Activated CD8-positive, alpha-beta memory T cell treated with anti-CD3 and anti-CD28 coated beads for 36 hours (primary cell): ENCODE measurements around the gene LCN15. TPM values are rescaled to one million over a fixed set of nuclear protein-coding genes. Genes with fewer than 3 reads are reported as not detected.
"Not testable (repeated sequence)": the region's sequence is repeated elsewhere in the genome, so short reads cannot be mapped to it uniquely, and the experiment has no call there.

Experiments used
- CTCF ChIA-PET: fragments of 350-600 bp; sonication (Branson Sonifier 250); formaldehyde crosslinking; loops from one replicate; lab custom pipeline; 2021; ENCODE audit warnings: antibody characterized with exemption; lab: Charles Lee
- POLR2A ChIA-PET: fragments of 350-600 bp; sonication (Branson Sonifier 250); formaldehyde crosslinking; loops from one replicate; lab custom pipeline; 2021; ENCODE audit warnings: antibody characterized with exemption; lab: Charles Lee
- total RNA-seq, 2 experiments: library from RNA; stranded (reverse); gene quantifications; one replicate each; pipeline ENCODE4 v1.2.3, GENCODE V29; 2021

The LCN15 gene
- total RNA-seq, 2 experiments from 2014 or later, result not detected

DNA sequence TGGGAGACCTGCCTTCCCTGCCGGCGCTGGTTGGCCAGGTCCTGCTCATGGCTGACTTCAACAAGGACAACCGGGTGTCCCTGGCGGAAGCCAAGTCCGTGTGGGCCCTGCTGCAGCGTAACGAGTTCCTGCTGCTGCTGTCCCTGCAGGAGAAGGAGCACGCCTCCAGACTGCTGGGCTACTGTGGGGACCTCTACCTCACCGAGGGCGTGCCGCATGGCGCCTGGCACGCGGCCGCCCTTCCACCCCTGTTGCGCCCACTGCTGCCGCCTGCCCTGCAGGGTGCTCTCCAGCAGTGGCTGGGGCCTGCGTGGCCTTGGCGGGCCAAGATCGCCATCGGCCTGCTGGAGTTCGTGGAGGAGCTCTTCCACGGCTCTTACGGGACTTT lies 41.4 kb downstream of the LCN15 start:
- ChIA-PET CTCF (interaction anchor here (1.0 to 1.4 kb wide), 2 partner anchors 13 to 36 kb away, joined by 3 read pairs; no protein-coding TSS in a partner anchor), POLR2A (no interaction called here)

DNA sequence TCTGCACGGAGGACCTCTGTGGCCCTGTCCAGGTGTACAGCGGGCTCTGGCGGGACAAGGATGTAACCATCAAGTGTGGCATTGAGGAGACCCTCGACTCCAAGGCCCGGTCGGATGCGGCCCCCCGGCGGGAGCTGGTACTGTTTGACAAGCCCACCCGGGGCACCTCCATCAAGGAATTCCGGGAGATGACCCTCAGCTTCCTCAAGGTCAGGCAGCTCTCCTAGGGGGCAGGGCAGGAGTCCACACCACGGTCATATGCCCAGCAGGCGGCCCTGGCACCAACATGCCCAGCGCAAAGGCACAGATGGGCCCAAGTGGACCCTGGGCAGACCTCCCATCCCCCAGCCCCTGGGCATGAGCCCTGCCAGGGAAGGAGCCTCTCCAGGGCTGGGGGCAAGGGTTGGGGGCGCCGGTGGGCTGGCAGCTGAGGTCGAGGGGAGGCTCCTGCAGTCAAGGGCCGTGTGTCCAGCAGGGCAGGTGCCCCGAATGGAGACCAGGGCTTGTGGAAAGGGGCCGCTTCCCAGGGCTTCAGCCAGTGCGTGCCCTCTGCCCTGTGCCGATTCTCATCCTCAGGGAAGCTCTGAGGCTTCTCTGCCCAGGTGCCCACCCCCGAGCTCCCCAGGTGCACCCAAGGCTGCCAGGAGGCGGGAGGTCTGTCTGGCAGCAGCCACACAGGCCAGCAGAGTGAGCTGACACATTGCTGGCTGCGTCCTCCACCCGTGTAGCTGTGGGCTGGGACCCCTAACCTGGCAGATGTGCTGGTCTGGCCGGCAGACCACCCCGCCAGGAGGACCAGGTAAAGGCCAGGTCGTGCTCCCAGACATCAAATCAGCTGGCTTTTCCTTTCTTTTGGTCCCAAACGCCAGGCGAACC lies 42.0 kb downstream of the LCN15 start:
- ChIA-PET POLR2A (interaction anchor here (0.9 kb wide), 1 partner anchor 50 kb away, joined by 3 read pairs; no protein-coding TSS in a partner anchor), CTCF (interaction anchor here (1.0 kb wide), 1 partner anchor 237 kb away, joined by 3 read pairs; no protein-coding TSS in a partner anchor)

DNA sequence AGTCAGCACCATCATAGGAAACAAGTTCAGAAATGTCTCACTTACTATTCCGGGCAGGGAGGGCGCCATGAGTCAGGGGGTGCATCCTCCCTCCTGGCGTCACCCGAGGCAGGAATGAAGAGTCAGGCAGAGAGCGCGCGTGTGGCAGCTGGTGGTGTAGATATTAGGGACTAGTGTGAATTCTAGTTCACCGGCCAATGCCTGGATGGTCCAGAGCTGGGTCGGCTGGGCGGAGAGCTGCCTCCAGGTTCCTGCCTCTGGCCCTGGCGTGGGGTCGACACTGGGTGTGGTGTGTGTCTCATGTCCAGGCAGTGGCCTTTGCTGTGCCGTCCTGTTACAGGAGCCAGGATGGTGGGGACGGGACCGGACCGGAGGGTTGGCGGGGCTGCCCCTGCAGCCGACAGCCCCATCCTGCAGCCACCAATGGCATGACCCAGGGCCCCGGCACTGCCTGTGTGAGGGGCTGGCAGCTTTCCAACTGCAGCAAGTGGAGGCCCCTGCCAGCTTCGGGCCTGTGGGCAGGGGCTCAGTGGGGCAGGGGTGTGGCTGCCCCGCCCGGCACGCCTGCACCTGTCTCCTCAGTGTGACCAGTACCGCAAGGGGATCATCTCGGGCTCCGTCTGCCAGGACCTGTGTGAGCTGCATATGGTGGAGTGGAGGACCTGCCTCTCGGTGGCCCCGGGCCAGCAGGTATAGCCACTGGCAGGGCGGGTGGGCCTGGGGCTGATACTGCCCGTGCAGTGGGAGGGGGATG lies 42.8 kb downstream of the LCN15 start:
- ChIA-PET CTCF (interaction anchor here (1.0 kb wide), 2 partner anchors 10 to 236 kb away, joined by 3 read pairs; no protein-coding TSS in a partner anchor), POLR2A (interaction anchor here (0.6 to 0.9 kb wide), 2 partner anchors 21 to 50 kb away, joined by 3 to 4 read pairs; no protein-coding TSS in a partner anchor)

DNA sequence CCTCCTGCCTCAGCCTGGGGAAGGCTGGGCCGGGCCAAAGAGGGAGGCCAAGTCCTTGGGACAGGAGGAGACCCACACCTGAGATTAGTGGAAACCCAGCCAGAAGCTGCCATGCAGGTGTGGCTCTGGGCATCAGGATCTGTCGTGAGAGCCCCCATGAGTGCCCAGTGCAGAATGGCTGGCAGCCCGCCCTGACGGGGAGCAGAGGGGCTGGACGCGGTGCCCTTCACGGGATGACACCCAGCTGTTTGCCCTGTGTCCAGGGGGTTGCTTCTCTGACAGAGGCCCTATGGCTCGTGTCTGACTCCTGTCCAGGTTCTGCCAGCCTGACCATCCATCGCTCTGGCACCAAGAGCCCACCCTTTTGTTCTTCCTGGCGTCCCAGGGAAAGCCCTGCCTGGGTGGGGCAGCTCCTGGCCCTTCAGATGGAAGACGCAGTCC lies 43.4 kb downstream of the LCN15 start:
- ChIA-PET POLR2A (interaction anchor here (0.6 kb wide), 1 partner anchor 20 kb away, joined by 4 read pairs; no protein-coding TSS in a partner anchor), CTCF (interaction anchor here (1.0 kb wide), 2 partner anchors 9 to 15 kb away, joined by 3 read pairs; no protein-coding TSS in a partner anchor)

DNA sequence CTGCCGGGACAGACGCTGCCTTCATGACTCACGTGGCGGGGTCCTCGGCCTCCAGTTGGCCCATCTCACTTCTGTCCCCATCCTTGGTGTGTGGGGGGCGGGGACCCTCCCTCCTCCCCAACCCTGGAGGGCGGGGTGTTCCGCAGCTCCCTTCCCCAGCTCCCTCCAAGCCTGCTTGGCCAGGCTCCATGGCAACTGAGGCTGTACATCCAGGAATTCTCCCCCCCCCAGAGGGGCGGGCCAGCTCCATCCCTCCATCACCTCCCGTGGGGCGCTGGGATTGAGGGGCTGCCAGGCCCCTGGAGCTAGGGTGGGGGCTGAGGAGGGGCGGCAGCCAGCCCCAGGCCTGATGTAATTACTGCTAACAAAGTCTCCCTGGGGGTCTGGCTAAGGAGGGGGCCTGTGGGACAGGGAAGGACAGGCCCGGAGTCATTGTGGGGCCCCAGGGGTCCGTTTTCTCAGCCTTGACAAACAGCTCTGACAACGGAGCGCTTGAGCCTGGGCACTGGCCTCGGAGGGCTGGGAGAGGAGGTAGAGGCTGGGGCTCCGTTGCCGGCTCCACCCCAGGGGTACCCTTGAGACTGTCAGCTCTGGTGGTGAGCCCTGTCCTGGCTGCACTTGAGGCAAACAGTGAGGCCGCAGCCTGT lies 43.9 kb downstream of the LCN15 start:
- POLR2A ChIA-PET, result interaction anchor here (0.6 kb wide), 1 partner anchor 20 kb away, joined by 4 read pairs; no protein-coding TSS in a partner anchor
- CTCF ChIA-PET, result interaction anchor here (1.0 kb wide), 1 partner anchor 15 kb away, joined by 3 read pairs; no protein-coding TSS in a partner anchor

DNA sequence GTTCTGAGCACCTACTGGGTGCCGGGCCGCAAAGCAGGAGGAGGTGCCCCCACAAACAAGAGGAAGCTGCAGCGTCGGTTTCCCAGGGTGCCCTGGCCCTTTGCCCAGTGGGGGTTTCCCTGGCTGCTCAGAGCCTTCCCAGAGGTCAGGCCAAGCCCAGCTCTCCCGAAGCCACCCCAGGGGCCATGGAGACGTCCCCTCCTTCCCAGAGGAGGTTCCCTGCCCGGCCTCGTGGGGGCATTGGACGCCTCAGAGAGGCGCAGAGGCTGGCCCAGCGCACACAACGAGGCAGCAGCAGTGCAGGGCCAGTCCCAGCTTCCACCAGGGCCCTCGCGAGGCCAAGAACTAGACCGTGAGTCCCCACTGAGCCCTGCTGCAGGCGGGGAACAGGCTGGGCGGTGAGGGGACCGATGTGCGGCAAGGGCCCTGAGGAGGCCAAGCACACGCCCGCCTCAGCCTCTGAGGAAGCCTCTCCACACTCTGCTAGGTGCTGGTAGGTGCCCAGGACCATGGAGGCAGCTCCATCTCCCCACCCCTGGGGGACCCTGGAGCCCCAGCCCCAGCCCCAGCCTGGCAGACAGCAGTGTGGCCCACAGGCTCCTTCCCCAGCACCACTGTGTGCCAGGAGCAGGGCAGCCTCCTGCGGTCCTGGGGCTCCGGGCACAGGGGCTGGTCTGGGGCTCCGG lies 45.0 kb downstream of the LCN15 start:
- POLR2A ChIA-PET, result interaction anchor here (0.5 kb wide), 1 partner anchor 340 kb away, joined by 6 read pairs; no protein-coding TSS in a partner anchor

DNA sequence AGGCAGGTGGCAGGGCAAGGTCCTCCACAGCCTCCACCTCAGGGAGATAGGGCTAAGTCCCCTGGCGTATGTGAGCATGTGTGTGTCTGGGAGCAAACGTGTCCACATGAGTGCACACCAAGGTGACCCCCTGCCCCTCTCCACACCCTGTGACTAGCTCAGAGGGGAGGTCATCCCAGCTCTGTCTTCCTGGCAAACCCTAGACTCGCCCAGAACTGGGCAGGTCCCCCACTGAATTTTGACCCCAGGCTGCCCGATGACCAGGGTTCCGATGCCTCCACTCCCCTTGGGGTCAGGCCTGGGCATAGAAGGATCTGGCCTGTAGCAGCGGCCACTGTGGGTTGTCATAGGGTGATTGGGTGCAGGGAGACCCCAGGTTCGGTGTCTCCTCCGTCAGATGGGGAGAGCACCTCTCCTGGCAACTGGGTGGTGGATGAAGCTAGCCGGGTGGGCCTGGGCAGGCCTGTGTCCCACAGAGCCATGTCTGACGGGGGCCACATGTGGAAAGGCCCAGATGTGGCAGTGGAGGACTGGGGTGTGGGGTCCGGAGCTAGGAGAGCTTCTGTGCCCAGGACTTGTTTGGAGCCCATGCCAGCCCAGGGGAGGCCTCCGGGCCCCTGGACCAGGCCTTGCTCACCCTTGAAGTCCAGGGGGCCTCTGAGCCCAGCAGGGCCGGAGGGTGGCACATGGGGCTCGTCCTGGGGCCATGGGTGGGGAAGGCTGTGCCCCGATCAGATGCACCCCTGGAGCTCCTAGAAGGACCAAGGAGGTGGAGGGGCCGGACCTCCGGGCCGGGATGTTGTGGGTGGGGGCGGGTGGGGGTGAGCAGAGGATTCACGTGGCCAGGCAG lies 45.7 kb downstream of the LCN15 start:
- POLR2A ChIA-PET, result no interaction called here
- CTCF ChIA-PET, result interaction anchor here (1.3 kb wide), 1 partner anchor 39 kb away, joined by 3 read pairs; no protein-coding TSS in a partner anchor

More for the DNA sequence above, 45.0 kb downstream of the LCN15 start:
- CTCF ChIA-PET, result no interaction called here

DNA sequence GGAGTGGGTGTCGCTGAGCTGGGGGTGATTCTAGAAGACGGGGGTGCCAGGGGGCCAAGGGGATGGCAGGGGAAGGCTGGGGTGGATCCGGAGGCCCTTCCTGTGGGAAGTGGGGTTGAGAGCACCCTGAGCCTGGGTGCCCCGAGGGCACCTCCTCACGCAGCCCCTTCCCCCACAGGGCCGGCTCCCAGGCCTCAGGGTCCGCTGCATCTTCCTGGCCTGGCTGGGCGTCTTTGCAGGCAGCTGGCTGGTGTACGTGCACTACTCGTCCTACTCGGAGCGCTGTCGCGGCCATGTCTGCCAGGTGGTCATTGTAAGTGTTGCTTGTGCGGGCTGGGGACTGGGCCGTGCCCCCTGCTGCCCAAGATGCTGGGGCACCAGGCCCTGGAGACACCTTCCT lies 46.9 kb downstream of the LCN15 start:
- ChIA-PET POLR2A (interaction anchor here (0.5 kb wide), 1 partner anchor 10 kb away, joined by 3 read pairs; no protein-coding TSS in a partner anchor), CTCF (interaction anchor here (0.7 to 1.3 kb wide), 2 partner anchors 27 to 40 kb away, joined by 3 read pairs; no protein-coding TSS in a partner anchor)

DNA sequence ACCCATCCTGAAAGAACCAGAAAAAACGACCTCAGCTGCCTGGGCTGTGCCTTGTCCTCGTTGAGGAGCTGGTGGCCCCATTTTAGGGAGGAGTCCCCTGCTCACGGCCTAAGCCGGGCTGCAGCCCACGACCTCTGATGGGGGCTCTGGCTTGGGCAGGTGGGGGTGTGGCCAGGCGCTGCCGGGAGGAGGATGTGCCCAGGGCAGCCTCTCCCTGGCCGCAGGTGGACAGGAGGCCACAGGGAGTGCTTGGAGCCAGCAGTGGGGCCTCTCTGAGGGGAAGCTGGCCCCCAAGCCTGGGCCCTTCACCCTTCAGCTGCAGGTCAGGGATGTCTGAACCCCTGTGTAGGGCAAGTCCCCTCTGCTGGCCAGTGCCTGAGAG lies 49.4 kb downstream of the LCN15 start:
- CTCF ChIA-PET, result interaction anchor here (1.3 kb wide), 1 partner anchor 11 kb away, joined by 3 read pairs; no protein-coding TSS in a partner anchor
- POLR2A ChIA-PET, result interaction anchor here (1.3 kb wide), 1 partner anchor 14 kb away, joined by 3 read pairs; no protein-coding TSS in a partner anchor

DNA sequence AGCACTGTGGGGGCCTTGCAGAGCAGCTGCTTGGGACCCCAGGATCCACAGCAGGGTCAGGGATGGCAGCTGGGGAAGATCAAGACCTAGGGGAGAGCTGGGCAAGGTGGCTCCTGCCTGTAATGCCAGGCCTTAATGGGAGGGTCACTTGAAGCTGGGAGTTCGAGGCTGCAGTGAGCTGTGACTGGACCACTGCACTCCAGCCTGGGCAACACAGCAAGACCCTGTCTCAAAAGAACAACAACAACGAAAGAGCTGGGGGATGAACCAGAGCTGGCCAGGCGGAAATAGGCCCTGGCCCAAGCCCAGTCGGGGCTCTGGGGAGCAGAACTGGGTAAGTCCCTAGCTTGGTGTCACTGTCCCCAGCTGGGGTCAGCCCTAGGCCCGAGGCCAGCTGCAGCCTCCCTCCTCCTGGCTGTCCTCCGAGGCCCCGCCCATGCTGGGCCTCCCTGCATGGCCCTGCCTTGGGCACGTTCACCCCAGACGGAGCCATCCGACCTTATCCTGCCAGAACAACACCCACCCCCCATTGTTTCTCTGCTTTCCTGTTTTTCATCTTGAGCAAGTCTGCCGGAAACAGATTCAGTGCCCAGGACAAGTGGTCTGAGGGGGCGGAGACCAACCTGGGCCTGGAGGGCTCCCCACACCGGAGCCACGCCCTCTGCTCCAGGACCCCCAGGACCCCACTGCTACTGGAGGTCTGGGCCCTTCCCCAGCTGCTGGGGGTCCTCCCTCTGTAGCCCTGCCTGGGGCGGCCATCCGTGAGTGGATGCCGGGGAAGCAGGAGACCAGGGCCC lies 50.0 kb downstream of the LCN15 start:
- ChIA-PET POLR2A (interaction anchor here (1.3 kb wide), 1 partner anchor 14 kb away, joined by 3 read pairs; no protein-coding TSS in a partner anchor), CTCF (interaction anchor here (1.0 kb wide), 1 partner anchor 81 kb away, joined by 3 read pairs; no protein-coding TSS in a partner anchor)

DNA sequence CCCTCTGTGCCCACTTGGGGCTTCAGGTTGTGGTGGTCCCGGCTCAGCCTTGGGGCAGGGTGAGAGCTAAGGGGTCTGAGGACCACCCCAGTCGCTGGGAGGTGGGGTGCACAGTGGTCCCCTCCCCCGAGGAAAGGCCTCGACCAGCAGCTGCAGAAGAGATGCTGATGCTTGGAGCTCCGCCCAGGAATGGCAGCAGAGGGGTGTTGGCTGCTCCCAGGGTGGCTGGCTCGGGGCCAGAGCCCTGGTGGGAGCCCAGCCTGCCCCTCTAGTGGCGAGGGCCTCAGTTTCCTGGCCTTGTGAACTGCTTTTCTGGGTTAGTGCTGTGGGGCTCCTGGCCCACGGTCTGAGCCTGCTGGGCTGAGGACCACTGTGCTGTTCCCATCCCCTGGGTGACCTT lies 50.8 kb downstream of the LCN15 start:
- ChIA-PET POLR2A (interaction anchor here (1.3 kb wide), 1 partner anchor 15 kb away, joined by 3 read pairs; no protein-coding TSS in a partner anchor), CTCF (interaction anchor here (1.0 kb wide), 1 partner anchor 80 kb away, joined by 3 read pairs; no protein-coding TSS in a partner anchor)

DNA sequence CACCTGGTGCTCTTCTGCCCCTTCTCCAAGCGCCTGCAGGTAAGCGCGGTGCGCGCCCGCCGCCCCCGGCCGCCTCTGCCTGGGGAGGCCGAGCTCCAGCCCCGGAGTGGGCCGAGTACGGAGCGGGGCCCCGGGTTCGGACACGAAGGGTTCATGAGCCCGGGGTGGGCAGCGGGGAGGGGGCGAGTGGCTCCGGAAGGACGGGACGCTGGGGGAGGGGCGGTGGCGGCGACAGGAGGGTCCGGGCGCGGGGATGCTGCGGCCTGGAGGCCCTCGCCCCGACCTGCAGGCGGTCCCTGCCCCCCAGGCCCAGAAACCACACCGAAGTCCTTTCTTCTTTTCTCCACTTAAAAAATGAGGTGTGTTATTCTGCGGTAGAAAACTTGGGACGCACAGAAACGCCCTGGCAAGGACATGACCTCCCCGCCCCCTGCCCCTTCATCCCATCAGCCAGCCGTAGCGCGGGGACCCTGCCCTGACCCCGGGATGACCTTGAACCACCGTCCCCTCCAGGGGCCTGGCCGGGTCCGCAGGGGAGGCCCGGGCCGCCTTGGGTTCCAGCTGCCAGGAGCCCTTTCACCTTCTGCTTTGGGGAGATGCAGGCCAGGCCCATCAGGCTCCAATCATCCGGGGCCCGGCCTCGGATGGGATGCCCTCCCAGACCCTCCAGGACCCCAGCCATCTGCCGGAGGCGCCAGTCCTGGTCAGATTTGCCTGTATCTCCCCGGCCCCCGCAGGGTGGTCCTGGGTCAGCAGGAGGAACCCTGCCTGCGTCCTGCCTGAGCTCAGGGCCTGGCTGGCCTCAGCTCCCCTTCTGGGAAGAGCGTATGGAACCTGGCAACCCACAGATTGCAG lies 51.4 kb downstream of the LCN15 start:
- CTCF ChIA-PET, result interaction anchor here (0.5 to 1.0 kb wide), 2 partner anchors 41 to 79 kb away, joined by 3 read pairs; no protein-coding TSS in a partner anchor
- POLR2A ChIA-PET, result no interaction called here

DNA sequence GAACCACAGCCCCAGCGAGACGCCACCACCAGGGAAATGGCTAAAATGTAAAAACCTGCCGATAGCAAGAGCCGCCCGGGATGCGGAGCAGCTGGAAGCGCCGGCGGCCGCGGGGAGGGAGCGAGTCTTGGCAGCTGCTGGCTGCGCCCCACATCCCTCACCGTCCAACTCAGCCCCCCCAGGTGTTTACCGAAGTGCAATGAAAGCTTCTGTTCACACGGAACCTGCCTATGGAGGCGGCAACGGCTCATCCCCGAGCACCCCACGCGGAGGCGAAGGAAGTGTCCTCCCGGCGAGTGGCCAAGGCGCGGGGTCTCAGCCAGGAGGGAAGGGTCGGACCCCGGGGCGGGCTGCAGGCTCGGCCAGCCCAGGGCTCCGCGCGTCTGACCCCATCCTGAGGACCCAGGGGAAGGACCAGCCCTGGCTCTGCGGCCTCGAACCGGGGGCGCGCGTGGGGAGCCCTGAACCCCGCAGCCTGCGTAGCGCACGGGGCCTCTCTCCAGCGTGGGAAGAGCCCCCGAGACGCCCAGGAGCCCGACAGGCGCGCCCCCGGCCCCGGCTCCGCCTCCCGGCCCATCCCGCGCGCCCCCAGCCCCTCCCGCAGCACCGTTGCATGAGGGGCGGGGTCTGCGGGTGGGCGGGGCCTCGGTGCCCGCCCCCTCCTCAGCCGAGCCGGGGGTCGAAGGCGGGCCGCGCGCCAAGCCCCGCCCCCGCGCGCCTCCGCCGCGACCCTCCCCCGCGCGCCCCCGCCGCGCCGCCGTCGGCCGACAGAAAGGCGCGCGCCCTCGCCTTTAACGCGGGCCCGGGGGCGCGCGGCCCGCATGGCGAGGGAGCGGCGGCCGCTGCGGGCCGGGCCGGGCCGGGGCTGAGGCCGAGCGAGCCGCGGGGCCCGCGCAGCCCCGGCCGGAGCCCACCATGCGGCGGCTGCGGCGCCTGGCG lies 52.3 kb downstream of the LCN15 start, which contains the start of gene DIPK1B:
Gene DIPK1B, plus strand, starts transcription at position 822 of the 939 bp plus-strand sequence. Its CDS starts 94 bp downstream, at position 916.
- CTCF ChIA-PET, result interaction anchor here (1.0 to 1.3 kb wide), 3 partner anchors 9 to 15 kb away, joined by 3 to 4 read pairs (median 3); no protein-coding TSS in a partner anchor

DNA sequence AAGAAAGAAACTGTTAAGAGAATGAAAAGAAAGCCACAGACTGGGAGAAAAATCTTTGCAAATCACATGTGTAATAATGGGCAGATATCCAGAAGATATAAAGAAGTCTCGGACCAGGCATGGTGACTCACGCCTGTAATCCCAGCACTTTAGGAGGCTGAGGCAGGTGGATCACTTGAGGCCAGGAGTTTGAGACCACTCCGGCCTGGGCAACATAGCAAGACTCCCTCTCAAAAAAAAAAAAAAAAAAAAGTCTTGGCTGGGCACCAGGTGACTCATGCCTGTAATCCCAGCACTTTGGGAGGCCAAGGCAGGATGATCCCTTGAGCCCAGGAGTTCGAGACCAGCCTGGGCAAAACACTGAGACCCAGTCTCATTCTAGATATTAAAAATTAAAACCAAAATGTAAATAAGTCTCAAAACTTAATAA lies 53.1 kb downstream of the LCN15 start:
- POLR2A ChIA-PET, result not testable (repeated sequence)

More for the DNA sequence above, 52.3 kb downstream of the LCN15 start, which contains the start of gene DIPK1B:
- POLR2A ChIA-PET, result no interaction called here

More for the DNA sequence above, 53.1 kb downstream of the LCN15 start:
- CTCF ChIA-PET, result interaction anchor here (1.0 to 1.3 kb wide), 3 partner anchors 10 to 16 kb away, joined by 3 to 4 read pairs (median 3); no protein-coding TSS in a partner anchor
